Stimulated activated naive CD8-positive, alpha-beta T cell treated with anti-CD3 and anti-CD28 coated beads, Interleukin-15, amount 100 ng/mL, for 72 hours (primary cell): ENCODE measurements around the gene VWF.

ENCODE experiments used
- ATAC-seq: fragments of 150-1000 bp; cut with Tn5 transposase; 2 replicates; pipeline ENCODE4 v1.10.0; 2021; ENCODE audit warnings: mild to moderate bottlenecking, moderate library complexity
- DNase-seq, 2 donors: peaks; one replicate each; pipeline ENCODE4 v3.0.0; 2021 to 2022
- H3K27ac Mint-ChIP-seq, 2 donors: one replicate each; pipeline ENCODE4 v1.8.0; 2022; ENCODE audit warnings: mild to moderate bottlenecking in 2 of 2, mixed read lengths in 2 of 2, moderate library complexity in 2 of 2
- H3K27me3 Mint-ChIP-seq: one replicate; pipeline ENCODE4 v1.8.0; 2022; ENCODE audit warnings: mixed read lengths
- H3K4me1 Mint-ChIP-seq: one replicate; pipeline ENCODE4 v1.8.0; 2022; ENCODE audit warnings: mild to moderate bottlenecking, mixed read lengths
- H3K4me3 Mint-ChIP-seq, 2 donors: one replicate each; pipeline ENCODE4 v1.8.0; 2022; ENCODE audit warnings: mild to moderate bottlenecking in 2 of 2, mixed read lengths in 2 of 2, moderate library complexity in 1 of 2
- H3K9me3 Mint-ChIP-seq, 2 donors: one replicate each; pipeline ENCODE4 v1.8.0; 2022; ENCODE audit warnings: mixed read lengths in 2 of 2

Gene VWF

GRCh38 chr12:5912011-5912410 is 212.5 kb downstream of the VWF start:
- Mint-ChIP-seq H3K27ac (no peak overlapping the region), H3K4me1 (no peaks in the 10 kb centered on the region), H3K9me3 (no peaks in the 10 kb centered on the region), H3K4me3 (no peak overlapping the region), H3K27me3 (peaks cover 10% of the 10 kb centered on the region)
- DNase-seq: no peak
- no peak for ATAC-seq

GRCh38 chr12:5910790-5911548 is 213.5 kb downstream of the VWF start:
- DNase-seq (no peak), ATAC-seq (no peak)
- H3K27me3 Mint-ChIP-seq: peaks cover 10% of the 10 kb centered on the region
- no peak overlapping the region for H3K27ac Mint-ChIP-seq
- H3K4me1 Mint-ChIP-seq: no peaks in the 10 kb centered on the region
- no peaks in the 10 kb centered on the region for H3K9me3 Mint-ChIP-seq
- no peak overlapping the region for H3K4me3 Mint-ChIP-seq

- Mint-ChIP-seq H3K4me1 (no peaks in the 10 kb centered on the region), H3K27me3 (peaks cover 16% of the 10 kb centered on the region), H3K4me3 (no peak overlapping the region), H3K9me3 (no peaks in the 10 kb centered on the region), H3K27ac (no peak overlapping the region)
- DNase-seq (no peak), ATAC-seq (no peak)
Observed at GRCh38 chr12:5909560-5909959, 214.9 kb downstream of the VWF start.

- no peak for ATAC-seq
- no peaks in the 10 kb centered on the region for H3K4me1 Mint-ChIP-seq
Observed at GRCh38 chr12:5908251-5908650, 216.2 kb downstream of the VWF start.

GRCh38 chr12:5907807-5908206 is 216.7 kb downstream of the VWF start:
- H3K27ac Mint-ChIP-seq: peak overlapping the region in 1 of 2 donors; percentile 60
- H3K4me3 Mint-ChIP-seq: no peak overlapping the region
- no peak for DNase-seq
- H3K27me3 Mint-ChIP-seq: peaks cover 21% of the 10 kb centered on the region
- H3K9me3 Mint-ChIP-seq: no peaks in the 10 kb centered on the region
- H3K4me1 Mint-ChIP-seq: no peaks in the 10 kb centered on the region
- no peak for ATAC-seq

More at GRCh38 chr12:5908251-5908650, 216.2 kb downstream of the VWF start:
- peaks cover 21% of the 10 kb centered on the region for H3K27me3 Mint-ChIP-seq
- H3K9me3 Mint-ChIP-seq: no peaks in the 10 kb centered on the region
- DNase-seq: no peak
- H3K4me3 Mint-ChIP-seq: no peak overlapping the region
- peak overlapping the region in 1 of 2 donors; percentile 60 for H3K27ac Mint-ChIP-seq

GRCh38 chr12:5905757-5906156 is 218.7 kb downstream of the VWF start:
- no peaks in the 10 kb centered on the region for H3K9me3 Mint-ChIP-seq
- H3K27ac Mint-ChIP-seq: no peak overlapping the region
- DNase-seq (no peak), ATAC-seq (no peak)
- no peaks in the 10 kb centered on the region for H3K4me1 Mint-ChIP-seq
- peaks cover 23% of the 10 kb centered on the region for H3K27me3 Mint-ChIP-seq
- no peak overlapping the region for H3K4me3 Mint-ChIP-seq

GRCh38 chr12:5904969-5905368 is 219.5 kb downstream of the VWF start:
- Mint-ChIP-seq H3K4me1 (no peaks in the 10 kb centered on the region), H3K27me3 (peaks cover 28% of the 10 kb centered on the region), H3K4me3 (no peak overlapping the region), H3K27ac (peak overlapping the region in 1 of 2 donors; percentile 20), H3K9me3 (no peaks in the 10 kb centered on the region)
- ATAC-seq (no peak), DNase-seq (no peak)

- Mint-ChIP-seq H3K27me3 (peaks cover 32% of the 10 kb centered on the region), H3K27ac (no peak overlapping the region), H3K4me1 (no peaks in the 10 kb centered on the region), H3K9me3 (no peaks in the 10 kb centered on the region), H3K4me3 (no peak overlapping the region)
- no peak for DNase-seq
- no peak for ATAC-seq
Observed at GRCh38 chr12:5904441-5904840, 220.0 kb downstream of the VWF start.

- no peak overlapping the region for H3K27ac Mint-ChIP-seq
- H3K4me3 Mint-ChIP-seq: no peak overlapping the region
- H3K4me1 Mint-ChIP-seq: no peaks in the 10 kb centered on the region
- DNase-seq (no peak), ATAC-seq (no peak)
- peaks cover 32% of the 10 kb centered on the region for H3K27me3 Mint-ChIP-seq
- no peaks in the 10 kb centered on the region for H3K9me3 Mint-ChIP-seq
Observed at GRCh38 chr12:5902736-5903135, 221.7 kb downstream of the VWF start.

GRCh38 chr12:5901416-5901815 is 223.1 kb downstream of the VWF start:
- H3K27ac Mint-ChIP-seq: no peak overlapping the region

GRCh38 chr12:5900533-5901205 is 223.8 kb downstream of the VWF start:
- peaks cover 52% of the 10 kb centered on the region for H3K27me3 Mint-ChIP-seq
- ATAC-seq (no peak), DNase-seq (no peak)
- no peak overlapping the region for H3K4me3 Mint-ChIP-seq
- no peaks in the 10 kb centered on the region for H3K9me3 Mint-ChIP-seq
- H3K4me1 Mint-ChIP-seq: no peaks in the 10 kb centered on the region
- H3K27ac Mint-ChIP-seq: no peak overlapping the region

More at GRCh38 chr12:5901416-5901815, 223.1 kb downstream of the VWF start:
- DNase-seq: no peak
- ATAC-seq: no peak
- Mint-ChIP-seq H3K27me3 (peaks cover 45% of the 10 kb centered on the region), H3K4me1 (no peaks in the 10 kb centered on the region), H3K4me3 (no peak overlapping the region), H3K9me3 (no peaks in the 10 kb centered on the region)

- peaks cover 56% of the 10 kb centered on the region for H3K27me3 Mint-ChIP-seq
- ATAC-seq: no peak
- H3K9me3 Mint-ChIP-seq: no peaks in the 10 kb centered on the region
- H3K4me1 Mint-ChIP-seq: no peaks in the 10 kb centered on the region
- H3K4me3 Mint-ChIP-seq: no peak overlapping the region
- DNase-seq: no peak
- H3K27ac Mint-ChIP-seq: no peak overlapping the region
Observed at GRCh38 chr12:5900076-5900475, 224.4 kb downstream of the VWF start.

- ATAC-seq (no peak), DNase-seq (no peak)
- Mint-ChIP-seq H3K9me3 (no peaks in the 10 kb centered on the region), H3K4me1 (no peaks in the 10 kb centered on the region), H3K27ac (no peak overlapping the region), H3K27me3 (peaks cover 56% of the 10 kb centered on the region), H3K4me3 (no peak overlapping the region)
Observed at GRCh38 chr12:5899675-5900074, 224.8 kb downstream of the VWF start.

- Mint-ChIP-seq H3K27ac (no peak overlapping the region), H3K27me3 (peaks cover 57% of the 10 kb centered on the region)
Observed at GRCh38 chr12:5898874-5899273, 225.6 kb downstream of the VWF start.

More at GRCh38 chr12:5898874-5899273, 225.6 kb downstream of the VWF start:
- DNase-seq (no peak), ATAC-seq (no peak)
- no peaks in the 10 kb centered on the region for H3K9me3 Mint-ChIP-seq
- no peak overlapping the region for H3K4me3 Mint-ChIP-seq
- no peaks in the 10 kb centered on the region for H3K4me1 Mint-ChIP-seq
